ENCODE measurements around the gene MTNR1A. TPM values are rescaled to one million over a fixed set of nuclear protein-coding genes. Genes with fewer than 3 reads are reported as not detected.
A peak's percentile ranks its signal among the peaks of the same experiment; 100 is the strongest.

MTNR1A gene
- total and polyA plus RNA-seq, 9 of the 15 experiments (the other 6 are each of a cell fraction or from before 2014, with no cell fraction given) = 0.09 to 0.12 (median 0.10) TPM; not detected in 5

- TF ChIP-seq HOXB6 (CRISPR knock-in tag; IDR thresholded peaks at IDR 0.05; ENCODE audit: borderline replicate concordance) (no peak), ZNF232 (CRISPR knock-in tag; IDR thresholded peaks at IDR 0.05) (no peak), DDX20 (tag; IDR thresholded peaks at IDR 0.05; ENCODE audit: low read depth) (no peak), MEIS2 (IDR thresholded peaks at IDR 0.05; ENCODE audit: partially characterized antibody) (peak; percentile 3), EP400 (IDR thresholded peaks at IDR 0.05) (peak; percentile 93), CREB3 (tag; conservative IDR thresholded peaks at IDR 0.05; ENCODE audit: low read depth) (no peak), THAP12 (CRISPR knock-in tag; IDR thresholded peaks at IDR 0.05) (peak; percentile 57; the same call in 1 of the 2 replicates), NFRKB (IDR thresholded peaks at IDR 0.05; ENCODE audit: low read depth) (peak; percentile 91), ATF1 (CRISPR knock-in tag; IDR thresholded peaks at IDR 0.05) (no peak), ATF1 (tag; IDR thresholded peaks at IDR 0.05) (peak; percentile 89), TRIM24 (IDR thresholded peaks at IDR 0.05) (0 out of 4 replicates have a peak, but pooled peaks of 1 of the 2 experiments have one; percentile 10), FOXK2 (conservative IDR thresholded peaks at IDR 0.05 in 1 of 2, IDR thresholded peaks at IDR 0.05 in 1 of 2; ENCODE audit: low read depth in 2 of 2) (peak; percentile 51 to 73; a peak in 2 of 4 replicates), JUN (IDR thresholded peaks at IDR 0.05; ENCODE audit: borderline replicate concordance, low read depth, low read length) (peak; percentile 55; the same call in 1 of the 2 replicates), JUN (CRISPR knock-in tag; IDR thresholded peaks at IDR 0.05; ENCODE audit: borderline replicate concordance) (no peak), HMGN3 (IDR thresholded peaks at IDR 0.05; ENCODE audit: borderline replicate concordance, extremely low read depth, insufficient read length, low read depth, low read length) (peak; percentile 34), ZNF57 (CRISPR knock-in tag; IDR thresholded peaks at IDR 0.05) (no peak), RAD51 (IDR thresholded peaks at IDR 0.05; ENCODE audit: borderline replicate concordance, low read depth) (peak; percentile 64), ZNF431 (CRISPR knock-in tag; IDR thresholded peaks at IDR 0.05) (peak; percentile 54), CTCF (IDR thresholded peaks at IDR 0.05 in 2 of 3, conservative IDR thresholded peaks at IDR 0.05 in 1 of 3; ENCODE audit: insufficient read depth in 2 of 3, low read depth in 1 of 3, low read length in 3 of 3) (peak in 1 of 3 experiments; percentile 36; a peak in 2 of 6 replicates), MLX (CRISPR knock-in tag; conservative IDR thresholded peaks at IDR 0.05) (0 out of 4 replicates have a peak, but pooled peaks of 1 of the 2 experiments have one; percentile 73)
Observed at GRCh38 chr4:186500721-186501304, 54.6 kb downstream of the MTNR1A start (continued).
